ENCODE measurements around the gene IRF9. TPM values are rescaled to one million over a fixed set of nuclear protein-coding genes. Genes with fewer than 3 reads are reported as not detected.

IRF9 gene
- total and polyA plus RNA-seq, 2 of the 13 experiments (the other 11 are each of a cell fraction or from before 2014, with no cell fraction given): 14.9 to 49.7 TPM

DNA sequence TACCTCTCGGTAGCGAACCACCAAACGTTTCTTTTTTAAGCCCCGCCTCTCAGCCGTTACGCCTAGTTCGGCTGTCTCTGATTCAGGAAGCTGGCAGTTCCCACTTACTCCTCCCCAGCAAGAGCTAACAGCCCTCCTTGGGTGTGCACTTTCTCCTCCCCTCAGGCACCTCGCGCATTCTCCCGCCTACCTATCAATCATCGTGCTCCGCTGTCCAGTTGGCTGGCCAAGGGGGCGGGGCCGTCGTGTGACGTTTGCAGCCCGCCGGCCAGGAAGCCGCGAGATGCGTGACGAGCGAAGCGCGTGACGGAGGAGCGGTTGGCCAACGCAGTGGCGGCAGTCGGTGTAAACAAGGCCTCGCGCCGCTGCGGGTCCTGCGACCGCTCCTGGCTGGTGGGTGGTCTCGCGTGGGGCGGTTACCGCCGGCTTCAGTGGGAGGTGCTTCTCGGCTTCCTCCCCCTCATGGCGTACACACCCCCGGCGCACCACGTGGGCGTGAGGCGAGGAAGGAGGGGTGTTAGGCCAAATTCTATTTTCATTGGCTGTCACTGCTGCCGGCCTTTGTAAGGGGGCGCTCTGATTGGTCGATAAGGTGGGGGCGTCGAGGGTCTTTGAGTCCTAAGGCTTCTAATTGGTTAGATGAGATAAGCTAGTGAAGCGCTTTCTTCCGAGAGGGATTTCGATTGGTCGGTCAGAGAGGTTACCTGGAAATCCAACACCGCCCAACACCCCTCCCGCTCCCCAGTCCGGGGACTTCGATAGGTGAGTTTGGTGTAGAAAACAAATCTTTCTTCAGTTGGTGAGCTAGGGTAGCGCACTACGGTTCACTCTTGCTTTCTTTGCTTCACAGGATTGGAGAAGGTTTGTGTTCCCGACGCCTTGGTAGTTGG lies 46.3 kb upstream of the IRF9 start, which contains the start of the genes DCAF11 and NRL (continued):
- TF ChIP-seq, protein P1, sequence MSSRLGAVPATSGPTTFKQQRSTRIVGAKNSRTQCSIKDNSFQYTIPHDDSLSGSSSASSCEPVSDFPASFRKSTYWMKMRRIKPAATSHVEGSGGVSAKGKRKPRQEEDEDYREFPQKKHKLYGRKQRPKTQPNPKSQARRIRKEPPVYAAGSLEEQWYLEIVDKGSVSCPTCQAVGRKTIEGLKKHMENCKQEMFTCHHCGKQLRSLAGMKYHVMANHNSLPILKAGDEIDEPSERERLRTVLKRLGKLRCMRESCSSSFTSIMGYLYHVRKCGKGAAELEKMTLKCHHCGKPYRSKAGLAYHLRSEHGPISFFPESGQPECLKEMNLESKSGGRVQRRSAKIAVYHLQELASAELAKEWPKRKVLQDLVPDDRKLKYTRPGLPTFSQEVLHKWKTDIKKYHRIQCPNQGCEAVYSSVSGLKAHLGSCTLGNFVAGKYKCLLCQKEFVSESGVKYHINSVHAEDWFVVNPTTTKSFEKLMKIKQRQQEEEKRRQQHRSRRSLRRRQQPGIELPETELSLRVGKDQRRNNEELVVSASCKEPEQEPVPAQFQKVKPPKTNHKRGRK (CRISPR knock-in tag; IDR thresholded peaks at IDR 0.05): no peak; the same call in 1 of the 2 replicates
- TF ChIP-seq ZNF142 (CRISPR knock-in tag; IDR thresholded peaks at IDR 0.05): peak; percentile 94
- no peak for TF ChIP-seq ZNF558 (CRISPR knock-in tag; IDR thresholded peaks at IDR 0.05; ENCODE audit: borderline replicate concordance)
- peak; percentile 87; the same call in 1 of the 2 replicates for TF ChIP-seq POLR2AphosphoS2 (IDR thresholded peaks at IDR 0.05; ENCODE audit: low read depth, low read length)
- TF ChIP-seq ZNF572 (CRISPR knock-in tag; IDR thresholded peaks at IDR 0.05): peak; percentile 86; the same call in 1 of the 2 replicates
- TF ChIP-seq ZBTB46 (CRISPR knock-in tag; IDR thresholded peaks at IDR 0.05; ENCODE audit: borderline replicate concordance): no peak; the same call in 1 of the 2 replicates
- TF ChIP-seq, protein P2, sequence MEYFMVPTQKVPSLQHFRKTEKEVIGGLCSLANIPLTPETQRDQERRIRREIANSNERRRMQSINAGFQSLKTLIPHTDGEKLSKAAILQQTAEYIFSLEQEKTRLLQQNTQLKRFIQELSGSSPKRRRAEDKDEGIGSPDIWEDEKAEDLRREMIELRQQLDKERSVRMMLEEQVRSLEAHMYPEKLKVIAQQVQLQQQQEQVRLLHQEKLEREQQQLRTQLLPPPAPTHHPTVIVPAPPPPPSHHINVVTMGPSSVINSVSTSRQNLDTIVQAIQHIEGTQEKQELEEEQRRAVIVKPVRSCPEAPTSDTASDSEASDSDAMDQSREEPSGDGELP (IDR thresholded peaks at IDR 0.05; ENCODE audit: borderline replicate concordance, low read depth): peak; percentile 19; the same call in 1 of the 2 replicates
- TF ChIP-seq ASH2L (IDR thresholded peaks at IDR 0.05; ENCODE audit: insufficient read length, low read depth, low read length): peak; percentile 86
- peak; percentile 92 for TF ChIP-seq HOMEZ (CRISPR knock-in tag; IDR thresholded peaks at IDR 0.05; ENCODE audit: low read depth)
- no peak for TF ChIP-seq ZNF10 (CRISPR knock-in tag; IDR thresholded peaks at IDR 0.05; ENCODE audit: borderline replicate concordance, low read depth)
- TF ChIP-seq ZSCAN22 (CRISPR knock-in tag; IDR thresholded peaks at IDR 0.05): peak; percentile 42
- no peak for TF ChIP-seq ZNF746 (CRISPR knock-in tag; IDR thresholded peaks at IDR 0.05)
- peak; percentile 31; the same call in 1 of the 2 replicates for TF ChIP-seq ONECUT2 (CRISPR knock-in tag; IDR thresholded peaks at IDR 0.05)
- peak; percentile 100 for TF ChIP-seq RNF2 (conservative IDR thresholded peaks at IDR 0.05; ENCODE audit: low read depth)
- TF ChIP-seq ZNF761 (CRISPR knock-in tag; conservative IDR thresholded peaks at IDR 0.05): no peak; the same call in 1 of the 2 replicates

Measured in HepG2 (cell line).